ENCODE results near the gene IFNA7.
"Not testable (repeated sequence)": the region's sequence is repeated elsewhere in the genome, so short reads cannot be mapped to it uniquely, and the experiment has no call there.

IFNA7 gene

DNA sequence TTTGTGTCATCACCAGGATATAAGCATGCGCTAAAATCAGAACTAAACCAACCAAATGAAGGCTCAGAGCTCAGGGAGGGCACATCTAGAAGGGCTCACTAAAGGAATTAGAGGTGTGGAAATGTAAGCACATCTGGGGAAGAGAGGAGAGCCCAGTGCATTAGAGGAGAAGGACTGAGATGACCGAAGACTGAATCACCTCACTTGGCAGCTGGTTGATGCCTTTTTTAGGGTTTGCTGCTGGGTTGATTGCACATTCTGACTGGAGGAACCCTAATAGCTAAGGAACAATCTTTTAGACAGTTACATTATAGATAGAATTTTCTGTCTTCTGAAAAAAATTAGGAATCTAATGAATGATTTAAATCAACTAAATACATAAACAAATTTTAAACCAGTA, 27.3 kb downstream of the IFNA7 start:
- DNase-seq: no peak

GRCh38 chr9:21172156-21172555, 29.8 kb downstream of the IFNA7 start:
- no peak for DNase-seq

DNA sequence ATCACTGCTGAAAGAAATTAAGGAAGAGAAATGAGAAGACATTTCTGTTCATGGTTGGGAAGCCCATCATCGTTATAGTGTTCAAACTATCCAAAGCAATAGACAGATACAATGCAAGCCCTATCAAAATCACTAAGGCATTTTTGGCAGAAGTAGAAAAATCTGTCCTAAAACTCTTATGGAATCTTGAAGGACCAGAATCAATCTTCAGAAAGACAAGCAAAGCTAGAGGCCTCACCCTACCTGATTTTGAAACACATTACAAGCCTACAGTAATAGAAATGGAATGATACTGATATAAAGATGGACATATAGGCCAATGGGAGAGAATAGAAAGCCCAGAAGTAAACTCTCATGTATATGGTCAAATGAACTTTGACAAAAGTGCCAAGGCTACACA, 30.7 kb downstream of the IFNA7 start:
- DNase-seq: no peak

- DNase-seq: not testable (repeated sequence)
Observed at GRCh38 chr9:21166560-21166959, 35.4 kb downstream of the IFNA7 start, which contains the start of gene IFNA21. IFNA21 (minus strand) TSS chr9:21166660; CDS start chr9:21166612, 48 bp downstream.

DNA sequence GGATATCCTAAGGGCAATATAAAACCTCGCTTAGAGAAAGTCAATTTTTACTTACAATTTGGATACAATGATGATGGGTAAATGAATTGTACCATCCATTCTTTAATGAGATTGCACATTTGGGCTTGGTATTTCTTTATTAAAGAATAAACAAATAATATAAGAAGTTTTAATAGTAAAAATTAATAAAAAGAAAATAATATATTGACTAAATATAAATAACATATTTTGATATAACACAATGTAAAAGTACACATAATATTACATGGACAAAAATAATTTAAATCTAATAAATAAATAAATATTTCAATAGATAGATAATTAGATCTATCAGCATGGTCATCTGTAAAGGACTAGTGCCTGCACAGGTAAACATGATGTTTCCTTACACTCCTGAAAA, 36.5 kb downstream of the IFNA7 start:
- DNase-seq: no peak

GRCh38 chr9:21160178-21160577, 41.8 kb downstream of the IFNA7 start:
- no peak for DNase-seq

DNA sequence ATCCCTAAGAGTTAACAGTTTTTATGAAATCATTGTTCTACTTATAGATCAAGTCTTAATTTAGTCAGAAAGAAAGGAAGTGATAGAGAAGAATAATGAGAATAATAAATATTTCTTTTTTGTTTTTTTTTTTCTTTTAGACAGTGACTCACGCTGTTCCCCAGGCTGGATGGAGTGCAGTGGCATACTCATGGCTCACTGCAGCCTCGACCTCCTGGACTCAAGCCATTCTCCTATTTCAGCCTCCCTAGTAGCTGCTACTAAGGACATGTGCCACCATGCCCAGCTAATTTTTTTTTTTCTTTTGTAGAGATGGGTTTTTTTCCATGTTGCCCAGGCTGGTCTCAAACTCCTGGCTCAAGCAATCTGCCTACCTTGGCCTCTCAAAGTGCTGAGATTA, 46.5 kb downstream of the IFNA7 start:
- no peak for DNase-seq

DNA sequence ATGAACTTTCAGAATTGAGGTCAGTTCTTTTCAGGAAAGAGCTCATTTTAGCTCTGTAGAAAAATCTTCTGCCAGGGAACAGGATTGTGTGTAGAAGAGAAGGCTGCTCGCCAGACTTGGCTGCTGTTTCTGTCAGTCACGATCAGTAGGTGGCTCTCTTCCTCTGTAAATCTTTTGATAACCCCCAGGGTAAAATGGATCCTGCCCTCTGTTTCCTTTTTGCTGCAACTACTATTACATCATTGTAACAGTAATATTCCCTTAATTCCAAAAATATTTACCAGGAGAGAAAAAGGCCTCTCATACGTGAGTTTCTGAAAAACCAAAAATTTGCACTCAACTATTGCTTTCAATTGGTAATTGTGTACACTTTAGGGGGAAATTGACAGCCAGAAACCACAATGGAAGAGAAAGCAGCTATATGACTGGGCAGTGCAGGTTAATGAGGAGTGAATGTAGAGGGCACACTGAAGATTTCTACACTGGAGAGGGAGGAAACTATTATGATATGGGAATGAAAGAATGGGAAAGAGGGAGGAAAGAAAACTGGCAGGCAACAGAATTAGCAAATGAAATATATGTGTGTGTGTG, 47.9 kb downstream of the IFNA7 start:
- no peak for DNase-seq

GRCh38 chr9:21153336-21154017, 48.5 kb downstream of the IFNA7 start:
- DNase-seq: no peak

All from stimulated activated CD4-positive, alpha-beta T cell treated with anti-CD3 and anti-CD28 coated beads, Interleukin-4, amount 100 ng/mL, for 24 hours (primary cell).